K562 (cell line): ENCODE data around the gene KBTBD3. TPM values are rescaled to one million over a fixed set of nuclear protein-coding genes. Genes with fewer than 3 reads are reported as not detected.

Experiments used
- ARHGAP35 ChIP-seq: fragments of 450-650 bp; IDR thresholded peaks from 2 replicates; pipeline ENCODE4 v1.6.1; 2018; ENCODE audit not compliant: partially characterized antibody
- CAMTA2 ChIP-seq: fragments of 250-450 bp; sonication (Bioruptor Pico); conservative IDR thresholded peaks from 2 replicates; pipeline ENCODE4 v1.5.1; 2022
- ELF2 ChIP-seq: fragments of 250-450 bp; sonication (Bioruptor Pico); IDR thresholded peaks from 2 replicates; pipeline ENCODE4 v1.5.0; 2021; ENCODE audit warnings: mild to moderate bottlenecking
- HLTF ChIP-seq: fragments of 450-650 bp; IDR thresholded peaks from 2 replicates; pipeline ENCODE4 v1.6.1; 2016
- HNRNPK ChIP-seq: fragments of 200-400 bp; formaldehyde crosslinking; IDR thresholded peaks from one replicate; pipeline ENCODE4 v1.6.1; 2018; ENCODE audit warnings: mild to moderate bottlenecking, low read depth, low read length; ENCODE audit not compliant: poor library complexity, severe bottlenecking
- L3MBTL2 ChIP-seq: fragments of 450-650 bp; IDR thresholded peaks from 2 replicates; pipeline ENCODE4 v1.6.1; 2016; ENCODE audit warnings: mild to moderate bottlenecking, moderate library complexity
- POLR2AphosphoS5 ChIP-seq: IDR thresholded peaks from 2 replicates; pipeline ENCODE4 v1.6.1; 2011; ENCODE audit warnings: mild to moderate bottlenecking, low read depth, low read length, moderate library complexity; ENCODE audit not compliant: control insufficient read depth, insufficient read depth
- ZKSCAN3 ChIP-seq: fragments of 250-450 bp; sonication (Bioruptor Pico); IDR thresholded peaks from 2 replicates; pipeline ENCODE4 v1.4.0; 2020
- ZNF316 ChIP-seq: fragments of 450-650 bp; IDR thresholded peaks from 2 replicates; pipeline ENCODE4 v1.6.1; 2016
- polyA plus RNA-seq, 8 experiments: library from polyadenylated mRNA; depleted of rRNA in 4 of 8; stranded (reverse) in 5 of 8; unstranded in 3 of 8; fragments of >200 nt; fragmentation: Nextera tagmentation in 2 of 8; fragmentation: Illumina TruSeq in 1 of 8; extraction: Ambion mirVana in 2 of 8; extraction: Trizol in 1 of 8; gene quantifications; 2 replicates each; pipeline versions ENCODE4 v1.2.1 to v1.2.3, GENCODE V29; 2011 to 2014; ENCODE audit warnings: inconsistent platforms in 1 of 8, missing spikeins in 1 of 8
- total RNA-seq, 7 experiments: library from RNA; depleted of rRNA in 6 of 7; stranded (reverse); fragments of >200 nt in 6 of 7; fragmentation: Illumina TruSeq in 2 of 7; extraction: Trizol in 2 of 7; gene quantifications; 2 replicates each; pipeline versions ENCODE4 v1.2.1 to v1.2.3, GENCODE V29; 2011 to 2021; ENCODE audit warnings: low replicate concordance in 1 of 7
- TF ChIP-seq, protein P1 (sequence below): fragments of 450-650 bp; IDR thresholded peaks from one replicate; pipeline ENCODE4 v1.6.1; 2018; ENCODE audit warnings: mild to moderate bottlenecking, moderate library complexity; ENCODE audit not compliant: partially characterized antibody
- TF ChIP-seq, protein P2 (sequence below): fragments of 450-650 bp; conservative IDR thresholded peaks from 2 replicates; pipeline ENCODE4 v1.6.1; 2016; ENCODE audit warnings: missing genetic modification characterization, low read depth, mild to moderate bottlenecking, missing compliant biosample characterization, moderate library complexity
- TF ChIP-seq, protein P3 (sequence below): fragments of 250-450 bp; sonication (Bioruptor Pico); IDR thresholded peaks from 2 replicates; pipeline ENCODE4 v1.5.0; 2021; ENCODE audit warnings: mild to moderate bottlenecking, borderline replicate concordance

KBTBD3 gene
- total and polyA plus RNA-seq, 9 of the 15 experiments (the other 6 are each of a cell fraction or from before 2014, with no cell fraction given) = 4.2 to 31.2 (median 6.4) TPM

DNA sequence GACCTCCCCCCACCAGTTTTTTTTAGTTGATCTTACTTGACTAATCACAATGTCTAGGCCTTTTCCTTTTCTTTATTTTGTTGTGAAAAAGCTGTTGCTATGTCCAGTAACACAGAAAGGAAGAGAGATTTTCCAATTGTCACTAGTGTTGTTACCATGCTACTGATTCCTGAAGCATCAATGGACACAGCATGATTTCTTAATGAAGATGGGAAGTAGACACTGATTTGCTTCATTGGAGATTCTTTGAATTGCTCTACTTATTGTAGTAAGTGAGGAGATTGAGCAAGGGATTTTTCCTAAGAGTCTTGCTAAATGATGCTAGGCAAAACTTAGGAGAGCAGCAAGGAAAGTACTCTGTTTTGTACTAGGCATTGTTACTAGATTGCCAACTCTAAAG is 4.9 kb upstream of the KBTBD3 start (continued):
- TF ChIP-seq, protein P1, sequence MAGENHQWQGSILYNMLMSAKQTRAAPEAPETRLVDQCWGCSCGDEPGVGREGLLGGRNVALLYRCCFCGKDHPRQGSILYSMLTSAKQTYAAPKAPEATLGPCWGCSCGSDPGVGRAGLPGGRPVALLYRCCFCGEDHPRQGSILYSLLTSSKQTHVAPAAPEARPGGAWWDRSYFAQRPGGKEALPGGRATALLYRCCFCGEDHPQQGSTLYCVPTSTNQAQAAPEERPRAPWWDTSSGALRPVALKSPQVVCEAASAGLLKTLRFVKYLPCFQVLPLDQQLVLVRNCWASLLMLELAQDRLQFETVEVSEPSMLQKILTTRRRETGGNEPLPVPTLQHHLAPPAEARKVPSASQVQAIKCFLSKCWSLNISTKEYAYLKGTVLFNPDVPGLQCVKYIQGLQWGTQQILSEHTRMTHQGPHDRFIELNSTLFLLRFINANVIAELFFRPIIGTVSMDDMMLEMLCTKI = no peak
- TF ChIP-seq L3MBTL2 (no peak), POLR2AphosphoS5 (no peak), HNRNPK (no peak), ZNF316 (no peak), ARHGAP35 (no peak), ELF2 (CRISPR knock-in tag) (no peak), ZKSCAN3 (CRISPR knock-in tag) (no peak), HLTF (no peak), CAMTA2 (no peak)
- TF ChIP-seq, protein P2, sequence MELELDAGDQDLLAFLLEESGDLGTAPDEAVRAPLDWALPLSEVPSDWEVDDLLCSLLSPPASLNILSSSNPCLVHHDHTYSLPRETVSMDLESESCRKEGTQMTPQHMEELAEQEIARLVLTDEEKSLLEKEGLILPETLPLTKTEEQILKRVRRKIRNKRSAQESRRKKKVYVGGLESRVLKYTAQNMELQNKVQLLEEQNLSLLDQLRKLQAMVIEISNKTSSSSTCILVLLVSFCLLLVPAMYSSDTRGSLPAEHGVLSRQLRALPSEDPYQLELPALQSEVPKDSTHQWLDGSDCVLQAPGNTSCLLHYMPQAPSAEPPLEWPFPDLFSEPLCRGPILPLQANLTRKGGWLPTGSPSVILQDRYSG (tag) = no peak
- TF ChIP-seq, protein P3, sequence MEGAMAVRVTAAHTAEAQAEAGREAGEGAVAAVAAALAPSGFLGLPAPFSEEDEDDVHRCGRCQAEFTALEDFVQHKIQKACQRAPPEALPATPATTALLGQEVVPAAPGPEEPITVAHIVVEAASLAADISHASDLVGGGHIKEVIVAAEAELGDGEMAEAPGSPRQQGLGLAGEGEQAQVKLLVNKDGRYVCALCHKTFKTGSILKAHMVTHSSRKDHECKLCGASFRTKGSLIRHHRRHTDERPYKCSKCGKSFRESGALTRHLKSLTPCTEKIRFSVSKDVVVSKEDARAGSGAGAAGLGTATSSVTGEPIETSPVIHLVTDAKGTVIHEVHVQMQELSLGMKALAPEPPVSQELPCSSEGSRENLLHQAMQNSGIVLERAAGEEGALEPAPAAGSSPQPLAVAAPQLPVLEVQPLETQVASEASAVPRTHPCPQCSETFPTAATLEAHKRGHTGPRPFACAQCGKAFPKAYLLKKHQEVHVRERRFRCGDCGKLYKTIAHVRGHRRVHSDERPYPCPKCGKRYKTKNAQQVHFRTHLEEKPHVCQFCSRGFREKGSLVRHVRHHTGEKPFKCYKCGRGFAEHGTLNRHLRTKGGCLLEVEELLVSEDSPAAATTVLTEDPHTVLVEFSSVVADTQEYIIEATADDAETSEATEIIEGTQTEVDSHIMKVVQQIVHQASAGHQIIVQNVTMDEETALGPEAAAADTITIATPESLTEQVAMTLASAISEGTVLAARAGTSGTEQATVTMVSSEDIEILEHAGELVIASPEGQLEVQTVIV = no peak
